Measurements from ENCODE around the gene NFAM1.

NFAM1 gene

GRCh38 chr22:42425989-42426355 is 6.2 kb downstream of the NFAM1 start:
- DNase-seq (ENCODE audit: insufficient read length) = no peak
- no peak for FAIRE-seq
- TF ChIP-seq POLR2AphosphoS5 (IDR thresholded peaks at IDR 0.05; ENCODE audit: low read depth, low read length) (no peak), POLR2A (IDR thresholded peaks at IDR 0.05; ENCODE audit: low read depth, low read length) (no peak), TAF1 (IDR thresholded peaks at IDR 0.05; ENCODE audit: borderline replicate concordance, low read depth, low read length) (no peak)

- TF ChIP-seq POLR2AphosphoS5 (IDR thresholded peaks at IDR 0.05; ENCODE audit: low read depth, low read length) (no peak), TAF1 (IDR thresholded peaks at IDR 0.05; ENCODE audit: borderline replicate concordance, low read depth, low read length) (no peak), POLR2A (IDR thresholded peaks at IDR 0.05; ENCODE audit: low read depth, low read length) (no peak)
- no peak for DNase-seq (ENCODE audit: insufficient read length)
- no peak for FAIRE-seq
These were observed 6.7 kb downstream of the NFAM1 start for GRCh38 chr22:42425337-42425988.

GRCh38 chr22:42419243-42419881 is 12.8 kb downstream of the NFAM1 start:
- no peak; the same call in 1 of the 2 replicates for TF ChIP-seq POLR2AphosphoS5 (IDR thresholded peaks at IDR 0.05; ENCODE audit: low read depth, low read length)
- peak; percentile 51; the same call in 1 of the 2 replicates for TF ChIP-seq POLR2A (IDR thresholded peaks at IDR 0.05; ENCODE audit: low read depth, low read length)
- TF ChIP-seq TAF1 (IDR thresholded peaks at IDR 0.05; ENCODE audit: borderline replicate concordance, low read depth, low read length) = no peak
- FAIRE-seq (peak; percentile 91), DNase-seq (ENCODE audit: insufficient read length) (peak; percentile 60)

- FAIRE-seq = peak; percentile 65
These were observed 13.4 kb downstream of the NFAM1 start for GRCh38 chr22:42418811-42419242.

GRCh38 chr22:42417645-42418305 is 14.4 kb downstream of the NFAM1 start:
- FAIRE-seq = no peak
- DNase-seq (ENCODE audit: insufficient read length) = no peak
- TF ChIP-seq POLR2A (IDR thresholded peaks at IDR 0.05; ENCODE audit: low read depth, low read length) (no peak), TAF1 (IDR thresholded peaks at IDR 0.05; ENCODE audit: borderline replicate concordance, low read depth, low read length) (no peak), POLR2AphosphoS5 (IDR thresholded peaks at IDR 0.05; ENCODE audit: low read depth, low read length) (no peak)

More at GRCh38 chr22:42418811-42419242, 13.4 kb downstream of the NFAM1 start:
- TF ChIP-seq POLR2AphosphoS5 (IDR thresholded peaks at IDR 0.05; ENCODE audit: low read depth, low read length) = no peak
- no peak for TF ChIP-seq POLR2A (IDR thresholded peaks at IDR 0.05; ENCODE audit: low read depth, low read length)
- no peak for TF ChIP-seq TAF1 (IDR thresholded peaks at IDR 0.05; ENCODE audit: borderline replicate concordance, low read depth, low read length)
- DNase-seq (ENCODE audit: insufficient read length) = no peak

- TF ChIP-seq POLR2AphosphoS5 (IDR thresholded peaks at IDR 0.05; ENCODE audit: low read depth, low read length) = no peak
- TF ChIP-seq TAF1 (IDR thresholded peaks at IDR 0.05; ENCODE audit: borderline replicate concordance, low read depth, low read length) = no peak
- no peak for TF ChIP-seq POLR2A (IDR thresholded peaks at IDR 0.05; ENCODE audit: low read depth, low read length)
- FAIRE-seq (no peak), DNase-seq (ENCODE audit: insufficient read length) (no peak)
These were observed 15.5 kb downstream of the NFAM1 start for GRCh38 chr22:42416671-42417230.

GRCh38 chr22:42414565-42415303 is 17.5 kb downstream of the NFAM1 start:
- FAIRE-seq = no peak
- DNase-seq (ENCODE audit: insufficient read length) = no peak
- TF ChIP-seq POLR2AphosphoS5 (IDR thresholded peaks at IDR 0.05; ENCODE audit: low read depth, low read length) (no peak), TAF1 (IDR thresholded peaks at IDR 0.05; ENCODE audit: borderline replicate concordance, low read depth, low read length) (no peak), POLR2A (IDR thresholded peaks at IDR 0.05; ENCODE audit: low read depth, low read length) (no peak)

GRCh38 chr22:42414021-42414420 is 18.2 kb downstream of the NFAM1 start:
- no peak for DNase-seq (ENCODE audit: insufficient read length)
- TF ChIP-seq POLR2A (IDR thresholded peaks at IDR 0.05; ENCODE audit: low read depth, low read length) = no peak
- TF ChIP-seq POLR2AphosphoS5 (IDR thresholded peaks at IDR 0.05; ENCODE audit: low read depth, low read length) = no peak
- TF ChIP-seq TAF1 (IDR thresholded peaks at IDR 0.05; ENCODE audit: borderline replicate concordance, low read depth, low read length) = no peak
- no peak for FAIRE-seq

- no peak for FAIRE-seq
- DNase-seq (ENCODE audit: insufficient read length) = no peak
- no peak for TF ChIP-seq TAF1 (IDR thresholded peaks at IDR 0.05; ENCODE audit: borderline replicate concordance, low read depth, low read length)
- TF ChIP-seq POLR2A (IDR thresholded peaks at IDR 0.05; ENCODE audit: low read depth, low read length) = no peak
- TF ChIP-seq POLR2AphosphoS5 (IDR thresholded peaks at IDR 0.05; ENCODE audit: low read depth, low read length) = no peak
These were observed 19.4 kb downstream of the NFAM1 start for GRCh38 chr22:42412744-42413333.

GRCh38 chr22:42410708-42411107 is 21.5 kb downstream of the NFAM1 start:
- FAIRE-seq (no peak), DNase-seq (ENCODE audit: insufficient read length) (no peak)
- TF ChIP-seq POLR2AphosphoS5 (IDR thresholded peaks at IDR 0.05; ENCODE audit: low read depth, low read length) = no peak
- TF ChIP-seq TAF1 (IDR thresholded peaks at IDR 0.05; ENCODE audit: borderline replicate concordance, low read depth, low read length) = no peak
- no peak for TF ChIP-seq POLR2A (IDR thresholded peaks at IDR 0.05; ENCODE audit: low read depth, low read length)
